ENCODE results near the gene DES.
"Not testable (repeated sequence)": the region's sequence is repeated elsewhere in the genome, so short reads cannot be mapped to it uniquely, and the experiment has no call there.

DES gene

DNA sequence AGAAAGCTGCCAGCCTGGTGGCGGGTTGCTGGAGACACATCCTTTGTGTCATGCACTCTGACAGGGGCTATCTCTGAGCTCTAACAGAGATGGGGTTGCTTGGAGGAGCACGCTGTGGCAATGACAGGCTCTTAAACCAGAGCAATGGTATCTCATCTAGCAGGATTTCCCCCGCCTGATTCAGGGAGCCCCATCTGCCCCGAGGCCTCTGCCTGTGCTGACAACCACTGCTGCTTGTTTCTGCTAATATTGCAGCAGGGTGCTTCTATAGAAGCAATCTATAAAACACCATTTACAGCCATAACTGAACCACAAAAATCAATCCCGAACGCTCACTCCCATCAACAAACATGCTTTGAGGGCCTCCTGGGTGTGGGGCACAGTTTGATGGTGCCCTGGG, 17.6 kb upstream of the DES start:
- no peak for DNase-seq

GRCh38 chr2:219401606-219402005, 16.6 kb upstream of the DES start:
- DNase-seq, result no peak

- DNase-seq, result peak; percentile 87
These were observed 15.3 kb upstream of the DES start for GRCh38 chr2:219402665-219403515.

DNA sequence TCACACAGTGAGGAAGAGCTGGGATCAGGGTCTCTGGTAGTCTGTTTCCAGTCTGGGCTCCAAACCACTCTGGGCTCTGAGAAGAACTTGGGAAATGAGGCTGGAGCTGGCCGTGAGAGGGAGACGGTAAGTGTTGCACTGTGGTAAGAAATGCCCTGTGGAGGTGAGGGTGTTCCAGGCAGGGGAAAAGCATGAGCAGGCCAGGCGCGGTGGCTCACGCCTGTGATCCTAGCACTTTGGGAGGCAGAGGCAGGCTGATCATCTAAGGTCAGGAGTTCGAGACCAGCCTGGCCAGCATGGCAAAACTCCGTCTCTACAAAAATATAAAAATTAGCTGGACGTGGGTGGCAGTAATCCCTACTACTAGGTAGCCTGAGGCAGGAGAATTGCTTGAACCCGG, 14.3 kb upstream of the DES start:
- no peak for DNase-seq

DNA sequence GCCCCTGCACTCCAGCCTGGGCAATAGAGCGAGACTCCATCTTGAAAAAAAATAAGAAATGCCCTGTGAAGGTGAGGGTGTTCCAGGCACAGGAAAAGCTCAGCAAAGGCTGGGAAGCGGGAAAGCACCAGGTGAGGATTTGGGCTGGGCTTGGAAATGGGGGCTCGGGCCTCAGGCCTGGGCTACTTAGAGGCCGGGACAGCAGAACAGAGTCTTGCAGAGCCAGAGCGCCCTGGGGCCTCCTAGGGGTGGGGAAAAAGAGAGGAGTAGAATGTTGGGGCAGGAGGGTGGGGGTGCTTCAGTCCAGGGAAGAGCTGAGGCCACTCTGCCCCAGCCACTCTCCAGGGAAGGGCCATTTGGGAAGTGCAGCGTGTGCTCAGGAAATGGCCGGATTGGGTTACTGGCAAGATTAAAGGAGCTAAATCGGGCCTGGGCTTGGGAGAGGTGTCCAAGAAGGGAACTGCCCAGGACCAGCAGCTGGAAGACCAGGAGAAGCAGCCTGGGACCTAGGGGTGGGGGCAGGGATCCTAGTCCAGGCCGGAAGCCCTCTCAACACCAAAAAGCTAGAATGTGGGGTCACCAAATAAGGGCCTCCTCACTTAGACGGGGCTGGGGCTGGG, 13.8 kb upstream of the DES start:
- no peak for DNase-seq

GRCh38 chr2:219404954-219405353, 13.2 kb upstream of the DES start:
- DNase-seq, result no peak

DNA sequence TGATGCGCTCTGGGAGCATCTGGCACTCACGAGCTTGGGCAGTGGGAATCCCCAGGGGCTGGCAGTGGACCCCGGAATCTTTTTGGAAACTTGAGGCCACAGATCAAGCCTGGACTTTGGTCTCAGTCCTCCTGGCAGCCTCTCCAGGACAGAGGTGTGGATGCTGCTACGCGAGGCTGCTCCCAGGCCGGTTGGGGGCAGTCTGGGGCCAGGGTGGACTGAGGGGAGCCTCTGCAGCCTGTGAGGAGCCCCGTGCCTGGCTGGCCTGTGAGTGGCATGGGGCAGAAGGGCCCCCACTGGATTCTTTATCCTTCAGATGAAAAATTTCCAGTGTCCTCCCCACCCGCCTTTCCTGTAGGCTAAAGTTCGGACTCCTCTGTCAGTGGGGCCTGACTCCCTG, 12.7 kb upstream of the DES start:
- no peak for DNase-seq

- DNase-seq, result no peak
These were observed 12.0 kb upstream of the DES start for GRCh38 chr2:219405958-219406860.

- DNase-seq, result no peak
These were observed 11.3 kb upstream of the DES start for GRCh38 chr2:219406861-219407230.

- DNase-seq, result not testable (repeated sequence)
These were observed 10.8 kb upstream of the DES start for GRCh38 chr2:219407343-219407742.

GRCh38 chr2:219408204-219408603, 10.0 kb upstream of the DES start:
- no peak for DNase-seq

DNA sequence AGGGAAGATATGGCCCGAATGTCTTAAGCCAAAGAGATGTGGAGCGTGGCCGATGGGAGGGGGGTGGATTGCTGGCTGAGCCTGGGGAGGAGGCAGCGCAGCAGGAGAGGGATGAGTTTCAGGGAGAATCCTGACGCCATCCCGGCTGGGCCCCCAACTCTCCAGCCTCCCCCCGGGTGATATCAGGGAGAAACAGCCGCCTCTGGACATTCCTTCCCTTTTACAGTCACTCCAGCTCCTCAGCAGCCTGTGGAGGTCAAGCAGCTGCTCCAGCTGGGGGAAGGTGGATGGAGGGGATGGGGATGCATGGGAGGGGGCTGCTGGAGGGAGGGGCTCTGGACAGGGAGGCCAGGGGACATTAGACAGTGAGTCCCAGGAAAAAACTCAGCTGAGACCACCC, 9.5 kb upstream of the DES start:
- DNase-seq, result no peak

GRCh38 chr2:219409619-219410018, 8.6 kb upstream of the DES start:
- no peak for DNase-seq

GRCh38 chr2:219410390-219410789, 7.8 kb upstream of the DES start:
- DNase-seq, result no peak

- DNase-seq, result no peak
These were observed 3.3 kb upstream of the DES start for GRCh38 chr2:219414857-219415256.

DNA sequence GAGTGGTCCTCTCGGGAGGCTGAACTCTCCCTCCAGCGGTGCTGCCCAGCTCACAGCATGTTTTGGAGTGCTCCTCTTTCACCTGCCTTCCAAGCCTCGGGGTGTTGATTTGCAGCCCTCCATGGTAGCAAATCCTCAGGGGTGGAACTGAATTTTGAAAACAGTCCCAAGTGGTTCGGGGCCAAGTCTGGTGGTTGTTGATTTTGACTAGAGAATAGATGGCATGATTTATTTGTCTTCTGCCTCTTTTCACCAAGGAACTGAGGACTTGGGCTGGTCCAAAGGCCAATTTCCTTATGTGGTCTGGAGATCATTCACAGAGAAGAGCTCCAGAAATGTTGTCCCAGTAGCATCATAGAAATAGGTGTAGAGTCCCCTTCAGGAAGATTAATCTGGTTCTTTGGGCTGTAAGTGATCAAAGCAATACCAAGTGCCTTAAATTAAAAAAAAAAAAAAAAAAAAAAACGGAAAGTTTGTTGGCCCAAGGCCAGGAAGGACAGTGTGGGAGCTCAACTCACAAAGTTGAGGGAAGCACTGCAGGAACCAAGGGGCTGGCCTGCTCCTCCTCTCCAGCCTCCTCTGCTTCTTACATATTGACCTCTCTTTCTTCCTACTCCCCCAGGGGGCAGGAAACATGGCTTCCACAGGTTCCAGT, 2.5 kb upstream of the DES start:
- no peak for DNase-seq

DNA sequence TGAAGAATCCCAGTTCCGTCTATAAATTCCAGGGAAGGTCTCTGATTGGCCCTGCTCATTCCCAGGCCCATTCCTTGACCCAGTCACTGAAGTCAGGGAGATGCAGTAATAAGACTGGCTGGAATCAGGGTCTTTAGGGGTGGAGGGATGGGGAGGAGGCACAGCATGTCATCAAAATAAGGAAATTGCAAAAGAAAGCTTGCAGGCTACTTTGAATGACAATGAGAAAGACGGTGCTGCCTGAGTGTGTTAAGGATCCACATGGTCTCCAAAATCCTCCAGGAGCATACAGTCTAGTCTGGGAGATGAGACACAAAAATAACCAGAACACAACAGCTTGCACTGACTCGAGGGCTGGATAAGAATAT, 2.0 kb upstream of the DES start:
- DNase-seq, result no peak

DNA sequence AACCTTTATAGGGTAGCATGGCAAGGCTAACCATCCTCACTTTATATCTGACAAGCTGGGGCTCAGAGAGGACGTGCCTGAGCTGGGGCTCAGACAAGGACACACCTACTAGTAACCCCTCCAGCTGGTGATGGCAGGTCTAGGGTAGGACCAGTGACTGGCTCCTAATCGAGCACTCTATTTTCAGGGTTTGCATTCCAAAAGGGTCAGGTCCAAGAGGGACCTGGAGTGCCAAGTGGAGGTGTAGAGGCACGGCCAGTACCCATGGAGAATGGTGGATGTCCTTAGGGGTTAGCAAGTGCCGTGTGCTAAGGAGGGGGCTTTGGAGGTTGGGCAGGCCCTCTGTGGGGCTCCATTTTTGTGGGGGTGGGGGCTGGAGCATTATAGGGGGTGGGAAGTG, 1.2 kb upstream of the DES start:
- no peak for DNase-seq

DNA sequence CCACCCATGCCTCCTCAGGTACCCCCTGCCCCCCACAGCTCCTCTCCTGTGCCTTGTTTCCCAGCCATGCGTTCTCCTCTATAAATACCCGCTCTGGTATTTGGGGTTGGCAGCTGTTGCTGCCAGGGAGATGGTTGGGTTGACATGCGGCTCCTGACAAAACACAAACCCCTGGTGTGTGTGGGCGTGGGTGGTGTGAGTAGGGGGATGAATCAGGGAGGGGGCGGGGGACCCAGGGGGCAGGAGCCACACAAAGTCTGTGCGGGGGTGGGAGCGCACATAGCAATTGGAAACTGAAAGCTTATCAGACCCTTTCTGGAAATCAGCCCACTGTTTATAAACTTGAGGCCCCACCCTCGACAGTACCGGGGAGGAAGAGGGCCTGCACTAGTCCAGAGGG, 803 bp upstream of the DES start:
- peak; percentile 46 for DNase-seq

GRCh38 chr2:219419012-219419324, 791 bp downstream of the DES start:
- DNase-seq, result no peak

- no peak for DNase-seq
These were observed 1.4 kb downstream of the DES start for GRCh38 chr2:219419331-219420197.

DNA sequence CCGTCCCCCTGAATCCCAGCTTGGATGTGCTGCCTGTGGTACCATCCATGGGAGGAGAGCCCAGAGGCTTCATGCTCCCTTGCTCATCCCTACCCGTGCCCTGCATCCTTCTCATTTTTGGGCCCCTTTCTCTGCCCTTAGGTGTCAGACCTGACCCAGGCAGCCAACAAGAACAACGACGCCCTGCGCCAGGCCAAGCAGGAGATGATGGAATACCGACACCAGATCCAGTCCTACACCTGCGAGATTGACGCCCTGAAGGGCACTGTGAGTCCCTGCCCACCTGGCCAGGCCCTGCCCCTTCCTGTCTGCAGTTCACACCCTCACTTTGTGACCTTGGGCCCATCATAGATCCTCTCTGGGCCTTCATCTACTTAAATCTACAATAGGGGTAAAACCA, 2.5 kb downstream of the DES start:
- no peak for DNase-seq

All from NCI-H1694 treated with DMSO at 0.1 percent for 48 hours (cell line).